Psoas muscle (tissue), 8 donors: ENCODE results near the gene SVOPL. TPM values are rescaled to one million over a fixed set of nuclear protein-coding genes. Genes with fewer than 3 reads are reported as not detected.

Experiments
- ATAC-seq, 4 donors: fragments of 200-7000 bp; cut with Tn5 transposase; one replicate each; pipeline ENCODE4 v1.9.1; 2020; ENCODE audit warnings: moderate library complexity in 3 of 4, mild to moderate bottlenecking in 2 of 4
- DNase-seq, 2 donors: peaks; one replicate each; pipeline ENCODE4 v3.0.0-alpha.2; 2020
- H3K27ac ChIP-seq: fragments of 200-600 bp; one replicate; pipeline ENCODE4 v1.8.0; 2022
- H3K27me3 ChIP-seq, 3 donors: fragments of 200-600 bp in 1 of 3; one replicate each; pipeline versions ENCODE4 v1.6.1 to v1.8.0; 2013 to 2022; ENCODE audit warnings: low read length in 2 of 3, mild to moderate bottlenecking in 2 of 3, moderate library complexity in 1 of 3; ENCODE audit not compliant: insufficient read depth in 3 of 3
- H3K36me3 ChIP-seq, 2 donors: fragments of 200-600 bp in 1 of 2; one replicate each; pipeline versions ENCODE4 v1.6.1 to v1.8.0; 2013 to 2022; ENCODE audit warnings: low read depth in 1 of 2, mild to moderate bottlenecking in 1 of 2, moderate library complexity in 1 of 2; ENCODE audit not compliant: insufficient read depth in 1 of 2
- H3K4me1 ChIP-seq: fragments of 200-600 bp; one replicate; pipeline ENCODE4 v1.8.0; 2022
- H3K4me3 ChIP-seq: fragments of 200-600 bp; one replicate; pipeline ENCODE4 v1.8.0; 2022; ENCODE audit warnings: mild to moderate bottlenecking
- H3K9me3 ChIP-seq: fragments of 200-600 bp; one replicate; pipeline ENCODE4 v1.8.0; 2022
- WGBS, 3 donors: extraction: QIAGEN DNeasy Blood & Tissue Kit; methylation state at CpG; one replicate each; pipeline versions ENCODE4 v1.1.6 to v1.1.7; 2013; 5-methylcytosine and 5-hydroxymethylcytosine counted together
- intact Hi-C, 2 donors: fragments of 100-400 bp; cut with DNase I; formaldehyde crosslinking; loops; one replicate each; pipeline versions ENCODE4 v1.11.0 to v1.14.2; 2022
- polyA plus RNA-seq, 3 donors: library from polyadenylated mRNA; stranded (reverse); fragments of 200-250 nt; gene quantifications; one replicate each; pipeline ENCODE4 v1.2.3, GENCODE V29; 2013
- total RNA-seq, 4 donors: library from RNA; stranded (reverse); fragmentation: NEBNext Ultra II Directional in 2 of 4; extraction: Animal tissue kit (Norgen Biotek cat#: 25700) in 2 of 4; gene quantifications; one replicate each; pipeline versions ENCODE4 v1.2.1 to v1.2.4, GENCODE V29; 2021 to 2023
- TF ChIP-seq, protein P1 (sequence below): fragments of 200-600 bp; IDR thresholded peaks from one replicate; pipeline ENCODE4 v1.8.0; 2022; ENCODE audit warnings: antibody characterized with exemption
- donor health status: healthy with polysubstance abuse.
- donor health status: DM: no; HTN: no; CAD: no; lungs with moderate emphysema.
- donor health status: Bipolar disorder and iron deficiency.
- donor health status: healthy.
- donor health status: DM: yes; HTN: yes; CAD: no.
- donor health status: DM: no; HTN: no; CAD: no.
- donor health status: DM: no; HTN: no; CAD: no.
- donor health status: DM: yes; HTN: yes; CAD: no.

Gene SVOPL
- total and polyA plus RNA-seq, 7 donors, result 0.01 TPM; not detected in 6

DNA sequence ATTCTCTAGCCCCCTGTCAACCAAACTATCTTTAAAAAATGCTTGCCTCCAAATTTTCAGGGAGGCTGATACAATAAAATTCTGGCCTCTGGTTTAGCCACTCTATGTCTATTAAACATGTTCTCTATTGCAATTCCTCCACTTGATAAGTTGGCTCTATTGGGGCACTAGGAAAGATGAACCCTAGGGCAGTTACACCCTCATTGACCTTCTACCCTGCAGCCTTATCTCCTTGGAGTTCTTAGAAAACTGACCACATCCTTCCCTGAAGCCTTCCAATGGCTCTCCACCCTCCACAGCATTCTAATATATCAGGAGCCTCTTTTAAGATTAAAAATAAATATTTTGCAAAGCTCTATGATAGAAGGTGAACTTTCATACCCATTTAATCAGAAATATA lies 30.6 kb downstream of the SVOPL start:
- no peaks in the 10 kb centered on the region for H3K9me3 ChIP-seq
- intact Hi-C loops, result no loop called here
- DNase-seq (no peak), ATAC-seq (no peak)
- peaks cover 0 to 19% (median 3%) of the 10 kb centered on the region in 3 donors for H3K27me3 ChIP-seq
- H3K36me3 ChIP-seq, result no peaks in the 10 kb centered on the region
- TF ChIP-seq, protein P1, sequence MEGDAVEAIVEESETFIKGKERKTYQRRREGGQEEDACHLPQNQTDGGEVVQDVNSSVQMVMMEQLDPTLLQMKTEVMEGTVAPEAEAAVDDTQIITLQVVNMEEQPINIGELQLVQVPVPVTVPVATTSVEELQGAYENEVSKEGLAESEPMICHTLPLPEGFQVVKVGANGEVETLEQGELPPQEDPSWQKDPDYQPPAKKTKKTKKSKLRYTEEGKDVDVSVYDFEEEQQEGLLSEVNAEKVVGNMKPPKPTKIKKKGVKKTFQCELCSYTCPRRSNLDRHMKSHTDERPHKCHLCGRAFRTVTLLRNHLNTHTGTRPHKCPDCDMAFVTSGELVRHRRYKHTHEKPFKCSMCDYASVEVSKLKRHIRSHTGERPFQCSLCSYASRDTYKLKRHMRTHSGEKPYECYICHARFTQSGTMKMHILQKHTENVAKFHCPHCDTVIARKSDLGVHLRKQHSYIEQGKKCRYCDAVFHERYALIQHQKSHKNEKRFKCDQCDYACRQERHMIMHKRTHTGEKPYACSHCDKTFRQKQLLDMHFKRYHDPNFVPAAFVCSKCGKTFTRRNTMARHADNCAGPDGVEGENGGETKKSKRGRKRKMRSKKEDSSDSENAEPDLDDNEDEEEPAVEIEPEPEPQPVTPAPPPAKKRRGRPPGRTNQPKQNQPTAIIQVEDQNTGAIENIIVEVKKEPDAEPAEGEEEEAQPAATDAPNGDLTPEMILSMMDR, result no peak
- H3K4me3 ChIP-seq, result no peak overlapping the region
- H3K27ac ChIP-seq, result no peak overlapping the region
- no peaks in the 10 kb centered on the region for H3K4me1 ChIP-seq

DNA sequence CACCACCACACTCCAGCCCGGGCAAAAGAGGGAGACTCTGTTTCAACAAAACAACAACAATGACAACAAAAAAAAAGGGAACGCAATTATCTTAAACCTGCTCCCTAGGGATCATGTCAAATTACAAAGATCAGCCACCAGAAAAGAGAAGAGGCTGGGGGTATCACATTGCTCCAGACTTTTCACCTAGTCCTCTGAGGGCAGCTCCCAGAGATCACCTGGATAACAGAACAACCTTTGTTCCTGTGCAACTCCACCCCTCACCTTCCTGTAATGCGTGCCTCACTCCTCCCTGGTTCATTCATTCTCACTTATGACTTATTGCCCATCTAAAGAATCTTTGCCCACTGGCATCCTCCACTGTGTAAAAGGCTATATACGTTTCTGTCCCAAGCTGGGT lies 31.8 kb downstream of the SVOPL start:
- no peaks in the 10 kb centered on the region for H3K36me3 ChIP-seq
- peaks cover 0 to 22% (median 3%) of the 10 kb centered on the region in 3 donors for H3K27me3 ChIP-seq
- DNase-seq (no peak), ATAC-seq (no peak)
- intact Hi-C loops, result no loop called here
- WGBS, 3 donors, result 61 to 77% (median 74%) methylated on average over 4 of the region's 4 CpGs
- H3K27ac ChIP-seq, result no peak overlapping the region
- no peak overlapping the region for H3K4me3 ChIP-seq
- no peaks in the 10 kb centered on the region for H3K9me3 ChIP-seq
- no peaks in the 10 kb centered on the region for H3K4me1 ChIP-seq
- TF ChIP-seq, protein P1, result no peak

DNA sequence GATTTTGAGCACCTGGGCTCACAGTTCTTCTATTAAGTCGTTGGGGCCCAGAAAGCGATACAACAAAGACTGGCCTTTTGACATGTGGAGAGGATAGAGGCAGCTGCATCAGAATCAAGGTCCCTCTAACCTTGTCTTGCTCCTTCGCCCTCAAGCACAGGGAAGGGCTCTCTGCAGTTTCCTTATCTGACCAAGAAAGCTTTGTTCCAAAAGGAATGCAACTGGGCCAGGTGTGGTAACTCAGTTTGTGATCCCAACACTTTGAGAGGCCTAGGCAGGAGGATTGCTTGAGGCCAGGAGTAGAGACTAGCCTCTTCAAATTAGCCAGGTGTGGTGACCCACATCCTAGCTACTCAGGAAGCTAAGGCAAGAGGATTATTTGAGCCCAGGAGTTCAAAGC lies 32.2 kb downstream of the SVOPL start:
- ATAC-seq (no peak), DNase-seq (no peak)
- no peak overlapping the region for H3K4me3 ChIP-seq
- no peaks in the 10 kb centered on the region for H3K4me1 ChIP-seq
- TF ChIP-seq, protein P1, result no peak
- no peaks in the 10 kb centered on the region for H3K36me3 ChIP-seq
- intact Hi-C loops, result no loop called here
- no peak overlapping the region for H3K27ac ChIP-seq
- H3K9me3 ChIP-seq, result no peaks in the 10 kb centered on the region
- peaks cover 0 to 22% (median 3%) of the 10 kb centered on the region in 3 donors for H3K27me3 ChIP-seq
- WGBS, 3 donors, result 79 to 81% (median 81%) methylated on average over 3 of the region's 3 CpGs

DNA sequence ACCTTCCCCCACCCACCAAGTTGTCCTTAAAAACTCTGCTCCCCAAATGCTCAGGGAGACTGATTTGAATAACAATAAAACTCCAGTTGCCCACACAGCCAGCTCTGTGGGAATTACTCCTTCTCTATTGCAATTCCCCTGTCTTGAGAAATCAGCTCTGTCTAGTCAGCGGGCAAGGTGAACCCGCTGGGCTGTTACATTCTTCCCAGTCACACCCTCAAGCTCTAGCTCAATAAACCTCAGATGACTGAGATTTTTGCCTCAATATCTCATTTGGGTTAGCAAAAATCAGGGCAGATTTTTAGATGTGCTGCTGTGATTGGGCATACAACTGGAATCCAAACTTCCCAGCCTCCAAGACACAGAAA lies 32.9 kb downstream of the SVOPL start:
- no peak overlapping the region for H3K4me3 ChIP-seq
- H3K4me1 ChIP-seq, result no peaks in the 10 kb centered on the region
- no peaks in the 10 kb centered on the region for H3K36me3 ChIP-seq
- DNase-seq (no peak), ATAC-seq (no peak)
- H3K27ac ChIP-seq, result no peak overlapping the region
- intact Hi-C loops, result no loop called here
- WGBS, 3 donors, result 90 to 95% (median 94%) methylated on average over 2 of the region's 2 CpGs
- H3K9me3 ChIP-seq, result no peaks in the 10 kb centered on the region
- peaks cover 0 to 22% (median 3%) of the 10 kb centered on the region in 3 donors for H3K27me3 ChIP-seq
- TF ChIP-seq, protein P1, result no peak

DNA sequence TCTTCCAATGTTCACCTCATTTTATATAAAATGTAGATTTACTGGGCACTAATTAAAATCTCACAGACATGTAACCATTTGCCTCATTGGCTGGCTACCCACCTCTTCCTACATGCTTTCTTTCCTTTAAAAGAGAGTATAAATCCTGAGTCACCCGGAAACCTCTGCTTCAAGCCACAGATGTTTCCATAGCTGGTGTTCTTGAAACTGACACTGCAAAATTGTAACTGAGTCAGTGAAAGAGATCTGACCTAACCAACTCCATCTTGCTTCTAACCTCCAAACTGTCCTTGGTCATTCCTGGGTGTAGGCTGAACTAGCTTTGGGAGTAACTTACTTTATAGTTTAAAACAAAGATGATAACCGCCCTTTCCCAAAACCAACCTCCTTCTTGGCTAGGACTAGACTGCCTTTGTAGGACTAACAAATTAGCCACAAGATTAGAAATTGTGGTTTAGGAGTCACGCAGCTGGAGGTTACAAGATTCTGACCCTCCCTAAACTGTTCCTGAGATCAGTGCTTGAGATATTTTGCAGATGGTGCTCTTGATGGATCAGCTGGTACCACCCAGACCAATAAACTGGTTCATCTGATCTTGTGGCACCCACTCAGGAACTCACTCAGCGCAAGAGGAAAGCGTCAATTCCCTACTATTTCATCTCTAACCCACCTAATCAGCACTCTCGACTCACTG lies 33.5 kb downstream of the SVOPL start:
- Histone ChIP-seq H3K4me1 (no peaks in the 10 kb centered on the region), H3K4me3 (no peak overlapping the region), H3K36me3 (no peaks in the 10 kb centered on the region), H3K9me3 (no peaks in the 10 kb centered on the region), H3K27ac (no peak overlapping the region), H3K27me3 (peaks cover 0 to 22% (median 3%) of the 10 kb centered on the region in 3 donors)
- ATAC-seq (no peak), DNase-seq (no peak)
- intact Hi-C loops, result no loop called here
- TF ChIP-seq, protein P1, result no peak
- WGBS, 3 donors, result 82 to 88% (median 84%) methylated on average over 6 of the region's 6 CpGs
